HG03159 (cell line): ENCODE measurements around the gene PDE4D.

Experiments
- ATAC-seq: cut with Tn5 transposase; IDR thresholded peaks from one replicate; pipeline ENCODE4 v1.9.1; 2021; ENCODE audit warnings: mild to moderate bottlenecking, moderate library complexity; ENCODE audit not compliant: unreplicated experiment

Gene PDE4D

GRCh38 chr5:59746241-59746765, 147.2 kb downstream of the PDE4D start:
- ATAC-seq = no peak

- no peak for ATAC-seq
Observed at GRCh38 chr5:59745415-59745863, 148.1 kb downstream of the PDE4D start.

- ATAC-seq = no peak
Observed at GRCh38 chr5:59744531-59744992, 149.0 kb downstream of the PDE4D start.

GRCh38 chr5:59741599-59741998, 151.9 kb downstream of the PDE4D start:
- ATAC-seq = no peak

- ATAC-seq = no peak
Observed at GRCh38 chr5:59738024-59738423, 155.5 kb downstream of the PDE4D start.

GRCh38 chr5:59732806-59733205, 160.7 kb downstream of the PDE4D start:
- no peak for ATAC-seq

- ATAC-seq = no peak
Observed at GRCh38 chr5:59732301-59732700, 161.2 kb downstream of the PDE4D start.

GRCh38 chr5:59731809-59732208, 161.7 kb downstream of the PDE4D start:
- ATAC-seq = no peak

GRCh38 chr5:59729820-59730219, 163.7 kb downstream of the PDE4D start:
- no peak for ATAC-seq

GRCh38 chr5:59729357-59729756, 164.2 kb downstream of the PDE4D start:
- no peak for ATAC-seq

GRCh38 chr5:59728356-59728755, 165.2 kb downstream of the PDE4D start:
- no peak for ATAC-seq

- no peak for ATAC-seq
Observed at GRCh38 chr5:59727186-59727585, 166.3 kb downstream of the PDE4D start.

GRCh38 chr5:59725392-59725767, 168.1 kb downstream of the PDE4D start:
- ATAC-seq = no peak

GRCh38 chr5:59724482-59725391, 168.8 kb downstream of the PDE4D start:
- peak; percentile 80 for ATAC-seq

- ATAC-seq = no peak
Observed at GRCh38 chr5:59722874-59723273, 170.7 kb downstream of the PDE4D start.

- ATAC-seq = no peak
Observed at GRCh38 chr5:59721741-59722140, 171.8 kb downstream of the PDE4D start.

GRCh38 chr5:59720063-59720462, 173.5 kb downstream of the PDE4D start:
- ATAC-seq = no peak

- ATAC-seq = no peak
Observed at GRCh38 chr5:59716966-59717500, 176.5 kb downstream of the PDE4D start.

GRCh38 chr5:59716029-59716428, 177.5 kb downstream of the PDE4D start:
- no peak for ATAC-seq

- no peak for ATAC-seq
Observed at GRCh38 chr5:59715228-59715627, 178.3 kb downstream of the PDE4D start.

GRCh38 chr5:59713498-59713844, 180.1 kb downstream of the PDE4D start:
- ATAC-seq = no peak

GRCh38 chr5:59712836-59713497, 180.6 kb downstream of the PDE4D start:
- ATAC-seq = no peak
